GM21423 (cell line): ENCODE data around the gene CAMKK1.
"Not testable (repeated sequence)": the region's sequence is repeated elsewhere in the genome, so short reads cannot be mapped to it uniquely, and the experiment has no call there.

ENCODE experiments used
- ATAC-seq: cut with Tn5 transposase; IDR thresholded peaks from one replicate; pipeline ENCODE4 v1.9.1; 2021; ENCODE audit warnings: mild to moderate bottlenecking, moderate library complexity; ENCODE audit not compliant: unreplicated experiment

Gene CAMKK1

GRCh38 chr17:3880983-3881382, 11.9 kb downstream of the CAMKK1 start:
- no peak for ATAC-seq

DNA sequence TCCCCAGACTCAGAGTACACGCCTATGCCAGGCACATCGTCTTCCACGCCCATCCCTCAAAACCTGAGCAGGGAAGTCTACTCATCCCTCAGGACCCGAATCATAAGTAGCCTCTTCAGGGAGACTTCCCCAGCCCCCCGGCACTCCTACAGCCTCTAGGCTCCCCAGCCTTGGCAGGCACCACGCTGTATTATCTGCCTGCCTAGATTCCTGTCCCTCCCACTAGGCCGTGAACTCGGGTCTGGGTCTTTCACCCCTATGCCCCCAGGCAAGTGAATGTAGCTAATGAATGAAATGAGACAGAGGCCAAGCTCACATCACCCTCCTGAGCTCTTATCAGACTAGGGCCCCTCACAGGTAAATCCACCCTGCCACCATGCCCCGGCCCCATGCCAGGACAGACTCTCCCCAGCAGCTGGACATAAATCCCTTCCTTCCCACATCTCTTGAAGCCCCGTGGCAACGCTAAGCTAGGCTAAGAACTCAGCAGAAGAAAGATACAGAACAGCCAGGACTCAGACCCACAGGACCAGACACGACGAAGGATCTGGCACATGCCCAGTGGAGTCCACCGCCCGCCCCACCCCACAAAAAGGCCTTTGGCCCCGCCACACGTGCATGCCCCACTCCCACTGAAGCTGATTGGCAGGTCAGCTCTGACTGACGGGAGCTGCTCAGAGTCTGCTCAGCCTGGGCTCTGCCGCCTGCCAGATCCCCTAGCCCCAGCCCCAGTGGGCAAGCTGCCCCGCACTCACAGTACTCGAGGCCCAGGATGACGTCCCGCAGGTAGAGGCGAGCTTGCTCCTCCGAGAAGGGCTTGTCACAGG, 13.0 kb downstream of the CAMKK1 start:
- ATAC-seq, result no peak

DNA sequence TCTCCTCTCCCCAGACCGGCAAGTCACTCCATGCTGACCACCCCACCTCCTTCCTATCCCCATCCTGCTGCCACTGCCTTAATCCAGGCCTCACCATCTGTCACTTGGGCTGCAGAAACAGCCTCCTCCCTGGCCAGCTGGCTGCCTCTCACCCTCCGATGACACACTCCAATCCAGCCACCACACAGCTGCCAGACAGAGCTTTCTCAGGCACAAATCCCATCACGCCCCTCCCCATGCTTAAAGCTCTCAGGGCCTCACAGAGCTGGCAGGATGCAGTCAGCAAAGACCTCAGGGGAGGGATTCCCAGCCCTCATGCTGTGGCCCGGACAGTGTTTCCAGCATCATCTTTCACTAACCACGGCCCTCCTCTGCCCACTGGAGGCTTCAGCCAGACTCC, 13.7 kb downstream of the CAMKK1 start:
- no peak for ATAC-seq

- ATAC-seq, result no peak
Measured at GRCh38 chr17:3877220-3877619, 15.6 kb downstream of the CAMKK1 start.

- no peak for ATAC-seq
Measured at GRCh38 chr17:3875317-3875716, 17.5 kb downstream of the CAMKK1 start.

DNA sequence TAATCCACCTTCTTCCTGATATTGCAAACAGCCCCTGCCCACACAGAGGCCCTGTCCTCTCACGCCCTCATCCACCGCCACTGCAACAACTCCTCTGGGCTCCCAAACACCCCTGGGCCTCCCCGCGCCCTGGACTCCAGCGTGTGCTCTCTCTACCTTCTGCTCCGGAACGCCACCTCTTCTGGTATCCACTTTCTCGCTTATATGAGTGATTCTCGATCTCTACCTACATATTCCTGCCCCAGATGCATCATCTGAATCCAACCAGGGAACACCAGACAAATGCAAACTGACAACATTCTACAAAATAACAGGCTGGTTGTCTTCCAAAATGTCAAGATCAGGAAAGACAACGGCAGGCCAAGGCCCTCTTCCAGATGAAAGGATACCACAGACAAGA, 19.0 kb downstream of the CAMKK1 start:
- ATAC-seq, result no peak

- no peak for ATAC-seq
Measured at GRCh38 chr17:3870871-3871306, 22.0 kb downstream of the CAMKK1 start.

- no peak for ATAC-seq
Measured at GRCh38 chr17:3867606-3868005, 25.2 kb downstream of the CAMKK1 start.

- ATAC-seq, result no peak
Measured at GRCh38 chr17:3867106-3867505, 25.7 kb downstream of the CAMKK1 start.

GRCh38 chr17:3866276-3866675, 26.6 kb downstream of the CAMKK1 start:
- no peak for ATAC-seq

- ATAC-seq, result no peak
Measured at GRCh38 chr17:3865176-3865575, 27.7 kb downstream of the CAMKK1 start.

- ATAC-seq, result no peak
Measured at GRCh38 chr17:3864534-3864933, 28.3 kb downstream of the CAMKK1 start.

DNA sequence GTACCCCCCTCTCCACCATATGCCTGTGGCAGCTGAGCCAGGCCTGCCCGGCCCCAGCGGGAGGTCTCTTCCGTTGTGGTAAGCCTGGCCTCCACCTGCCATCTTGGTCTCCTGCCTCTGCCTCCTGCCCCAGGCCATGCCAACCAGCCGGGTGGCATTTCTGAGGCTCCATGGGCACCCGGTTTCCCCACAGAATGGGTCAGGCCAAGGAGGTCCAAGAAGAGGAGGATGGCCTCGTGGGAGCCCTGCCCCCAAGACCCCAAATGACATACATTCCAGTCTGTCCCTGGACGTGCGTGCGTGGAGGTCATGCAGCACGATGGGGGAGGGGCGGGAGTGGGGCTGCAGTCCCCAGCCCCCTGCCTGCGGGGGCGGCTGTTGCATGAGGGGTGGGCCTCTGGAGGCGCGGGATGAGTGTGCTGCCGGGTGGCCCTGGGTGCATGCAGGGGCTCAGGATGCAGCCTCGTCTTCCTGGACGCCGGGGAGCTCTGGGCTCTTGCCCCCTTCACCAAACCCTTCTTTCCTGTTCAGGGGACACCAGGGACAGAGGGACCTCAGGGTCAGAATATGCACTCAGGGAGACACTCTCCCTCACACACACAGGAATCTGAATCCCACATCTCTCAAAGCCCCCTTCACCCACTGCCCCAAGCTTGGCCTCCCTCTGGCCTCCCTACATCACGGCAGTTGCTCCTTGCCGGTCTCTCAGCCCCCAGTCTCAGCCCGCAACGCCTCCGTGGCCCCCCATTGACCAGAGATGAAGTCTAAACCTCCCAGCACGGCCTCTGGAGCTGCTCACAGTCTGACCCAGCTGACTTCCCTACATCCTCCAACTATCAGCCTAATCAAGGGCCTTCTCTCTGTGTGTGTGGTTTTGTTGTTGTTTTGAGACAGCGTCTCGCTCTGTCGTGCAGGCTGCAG, 30.8 kb downstream of the CAMKK1 start:
- ATAC-seq, result no peak

DNA sequence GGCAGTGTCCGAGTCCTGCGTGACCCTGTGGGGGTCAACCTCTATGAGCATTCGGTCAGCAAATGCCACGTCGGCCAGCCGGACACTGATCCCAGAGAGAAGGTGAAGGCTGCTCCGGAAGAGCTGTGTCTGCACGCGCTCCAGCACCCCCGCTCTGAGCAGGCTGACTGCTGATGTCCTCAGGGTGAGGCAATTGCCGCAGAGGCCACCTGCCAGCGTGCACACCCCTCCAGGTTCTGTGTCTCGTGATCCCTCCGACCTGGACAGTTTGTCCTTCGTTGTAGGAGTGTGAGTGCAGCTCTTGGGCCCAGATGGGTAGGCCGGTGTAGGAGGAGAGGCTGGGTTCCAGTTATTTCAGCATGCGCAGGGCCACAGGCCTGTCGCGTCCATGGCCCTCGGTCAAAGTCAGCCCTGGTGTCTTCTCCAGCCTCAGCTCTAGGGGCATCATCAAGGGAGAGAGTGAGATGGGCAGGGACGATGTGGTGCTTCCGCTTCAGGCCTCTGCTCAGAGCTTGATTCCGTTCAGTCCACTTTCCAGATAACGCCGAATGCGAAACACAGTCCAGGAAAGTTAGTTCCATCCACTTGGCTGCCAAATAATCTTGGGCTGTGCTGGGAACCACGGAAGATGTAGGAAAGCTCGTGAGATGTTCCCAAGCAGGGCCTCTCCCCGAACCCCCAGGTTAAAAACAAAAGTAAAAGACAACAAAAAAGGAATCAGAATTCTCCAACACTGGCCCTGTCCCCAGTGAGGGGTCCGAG, 31.7 kb downstream of the CAMKK1 start:
- ATAC-seq, result no peak

DNA sequence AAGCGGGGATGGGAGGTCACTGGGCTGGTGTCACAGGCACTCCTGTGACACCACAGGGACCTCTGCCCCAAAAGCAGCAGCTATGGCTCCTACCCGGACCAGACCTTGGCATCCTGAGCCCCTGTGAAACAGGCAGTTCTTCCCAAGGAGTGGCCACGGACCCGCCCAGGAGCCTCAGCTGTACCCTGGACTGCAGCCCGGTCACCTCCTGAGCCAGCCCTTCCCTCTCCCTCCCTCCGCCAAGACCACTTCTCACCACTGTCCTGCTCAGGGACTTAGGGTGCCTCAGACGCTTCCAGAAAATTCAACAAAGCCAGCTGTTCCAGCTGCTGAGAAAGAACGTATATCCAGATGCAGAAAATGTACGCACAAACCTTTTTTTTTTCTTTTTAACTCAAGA, 32.9 kb downstream of the CAMKK1 start:
- ATAC-seq, result no peak

DNA sequence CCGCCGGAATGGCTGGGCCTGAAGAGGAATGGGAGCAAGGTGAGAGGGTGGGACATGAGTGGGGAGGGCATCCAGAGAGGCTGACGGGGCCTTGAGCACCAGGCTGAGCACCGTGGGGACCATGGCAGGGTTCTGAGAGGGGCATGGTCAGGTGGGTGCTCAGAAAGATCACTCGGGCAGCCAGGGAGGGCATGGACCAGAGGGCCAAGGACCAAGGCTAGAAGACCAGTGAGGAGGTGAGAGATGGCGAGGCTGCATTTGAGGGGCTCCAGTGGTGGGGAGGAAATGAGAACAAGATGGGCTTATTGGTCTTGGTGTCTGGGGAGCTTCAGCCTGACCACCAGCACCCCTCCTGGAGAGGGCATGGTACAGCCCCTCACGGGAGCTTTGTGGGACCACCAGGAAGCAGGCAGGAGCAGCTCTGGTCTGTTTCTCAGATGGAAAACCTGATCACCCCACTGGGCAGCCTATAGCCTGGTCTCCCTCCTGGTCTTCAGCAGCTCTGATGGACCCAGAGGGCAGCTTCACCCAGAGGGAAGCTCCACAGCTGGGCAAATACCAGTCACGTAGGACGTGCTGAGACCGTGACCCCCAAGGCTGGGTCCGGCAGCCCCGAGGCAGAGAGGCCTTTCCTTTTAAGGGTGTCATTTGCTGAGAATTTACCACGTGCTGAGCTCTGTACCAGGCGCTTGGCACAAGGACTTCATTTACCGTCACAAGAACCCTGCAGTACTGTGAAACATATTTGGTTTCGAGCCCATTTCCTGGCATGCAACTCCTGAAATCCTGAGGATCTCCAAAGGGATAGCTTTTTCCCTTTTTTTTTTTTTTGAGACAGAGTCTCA, 35.4 kb downstream of the CAMKK1 start:
- ATAC-seq, result no peak

GRCh38 chr17:3854204-3854603, 38.6 kb downstream of the CAMKK1 start:
- ATAC-seq, result not testable (repeated sequence)

- no peak for ATAC-seq
Measured at GRCh38 chr17:3852561-3852960, 40.3 kb downstream of the CAMKK1 start.

DNA sequence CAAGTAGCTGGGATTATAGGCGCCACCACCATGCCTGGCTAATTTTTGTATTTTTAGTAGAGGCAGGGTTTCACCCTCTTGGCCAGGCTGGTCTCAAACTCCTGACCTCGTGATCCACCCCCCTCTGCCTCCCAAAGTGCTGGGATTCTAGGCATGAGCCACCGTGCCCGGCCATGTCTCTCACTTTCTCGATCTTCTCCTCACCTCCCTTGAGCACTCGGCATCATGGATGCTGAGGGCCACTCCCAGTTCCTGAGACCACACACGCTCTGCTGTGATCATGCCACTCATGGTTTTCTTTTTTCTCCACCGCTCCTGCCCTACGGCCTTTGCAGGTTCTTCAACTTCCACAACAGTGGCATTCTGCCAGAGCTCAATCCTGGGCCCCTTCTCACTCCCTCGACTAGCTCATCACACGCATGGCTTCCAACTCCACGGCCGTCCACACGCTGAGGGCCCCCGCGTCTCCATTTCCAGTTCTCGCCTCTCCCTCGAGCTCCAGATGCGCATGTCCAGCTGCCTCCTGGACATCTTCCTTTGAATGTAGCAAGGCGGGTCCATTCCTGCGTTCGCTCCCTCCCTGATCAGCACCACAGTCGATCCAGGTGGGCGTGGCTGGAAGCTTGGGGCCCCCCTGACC, 41.3 kb downstream of the CAMKK1 start:
- no peak for ATAC-seq
